Right renal cortex interstitium (tissue), 3 donors: ENCODE measurements around the gene TPPP2. TPM values are rescaled to one million over a fixed set of nuclear protein-coding genes. Genes with fewer than 3 reads are reported as not detected.

ENCODE experiments used
- DNase-seq, 3 donors: peaks; one replicate each; pipeline ENCODE4 v3.0.0-alpha.2; 2013; ENCODE audit warnings: low read depth in 3 of 3, low spot score in 2 of 3
- polyA plus RNA-seq, 3 donors: library from polyadenylated mRNA; unstranded; fragments of 120-200 nt; gene quantifications; one replicate each; pipeline ENCODE4 v1.2.1, GENCODE V29; 2013; ENCODE audit not compliant: insufficient read length in 3 of 3

The TPPP2 gene
- polyA plus RNA-seq, 3 donors = 3.0 to 4.3 (median 3.7) TPM

DNA sequence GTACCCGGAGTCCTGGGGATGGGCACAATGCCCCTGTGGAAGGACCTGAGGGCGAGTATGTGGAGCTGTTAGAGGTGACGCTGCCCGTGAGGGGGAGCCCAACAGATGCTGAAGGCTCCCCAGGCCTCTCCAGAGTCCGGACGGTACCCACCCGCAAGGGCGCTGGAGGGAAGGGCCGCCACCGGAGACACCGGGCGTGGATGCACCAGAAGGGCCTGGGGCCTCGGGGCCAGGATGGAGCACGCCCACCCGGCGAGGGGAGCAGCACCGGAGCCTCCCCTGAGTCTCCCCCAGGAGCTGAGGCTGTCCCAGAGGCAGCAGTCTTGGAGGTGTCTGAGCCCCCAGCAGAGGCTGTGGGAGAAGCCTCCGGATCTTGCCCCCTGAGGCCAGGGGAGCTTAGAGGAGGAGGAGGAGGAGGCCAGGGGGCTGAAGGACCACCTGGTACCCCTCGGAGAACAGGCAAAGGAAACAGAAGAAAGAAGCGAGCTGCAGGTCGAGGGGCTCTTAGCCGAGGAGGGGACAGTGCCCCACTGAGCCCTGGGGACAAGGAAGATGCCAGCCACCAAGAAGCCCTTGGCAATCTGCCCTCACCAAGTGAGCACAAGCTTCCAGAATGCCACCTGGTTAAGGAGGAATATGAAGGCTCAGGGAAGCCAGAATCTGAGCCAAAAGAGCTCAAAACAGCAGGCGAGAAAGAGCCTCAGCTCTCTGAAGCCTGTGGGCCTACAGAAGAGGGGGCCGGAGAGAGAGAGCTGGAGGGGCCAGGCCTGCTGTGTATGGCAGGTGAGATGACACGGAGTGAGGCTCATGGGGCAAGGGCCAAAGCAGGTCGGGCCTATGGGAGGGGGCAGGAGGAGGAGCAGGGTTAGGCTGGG lies 44.6 kb downstream of the TPPP2 start:
- no peak for DNase-seq

DNA sequence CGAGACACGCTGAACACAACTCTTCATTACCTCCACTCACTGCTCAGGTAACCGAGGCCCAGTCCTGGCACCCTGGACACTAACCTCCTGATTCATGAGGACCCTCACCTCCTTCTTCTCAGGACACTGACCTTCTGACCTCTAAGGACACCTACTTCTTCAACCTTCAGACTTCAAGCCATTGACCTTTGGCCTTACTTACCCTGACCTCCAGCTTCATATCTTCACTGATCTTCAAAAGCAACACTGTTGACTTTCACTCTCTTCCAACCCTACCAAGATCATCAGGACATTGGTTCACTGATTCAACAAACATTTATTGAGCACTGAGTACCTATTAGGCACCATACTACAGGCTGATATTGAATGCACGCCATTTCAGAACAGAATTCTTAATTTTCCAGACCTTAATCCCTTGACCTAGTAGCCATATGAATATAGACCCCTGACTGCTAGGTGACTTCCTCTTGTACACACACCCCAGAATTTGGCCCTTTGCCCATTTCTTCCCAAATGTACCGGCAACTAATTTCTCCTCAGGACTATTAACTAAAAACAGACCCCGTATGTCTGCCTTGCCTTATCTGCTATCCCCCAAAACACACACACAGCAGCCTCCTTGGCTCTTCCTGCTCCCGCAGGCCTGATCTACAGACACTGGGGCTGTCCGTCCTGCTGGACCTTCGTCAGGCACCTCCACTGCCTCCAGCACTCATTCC lies 45.9 kb downstream of the TPPP2 start:
- DNase-seq = no peak

DNA sequence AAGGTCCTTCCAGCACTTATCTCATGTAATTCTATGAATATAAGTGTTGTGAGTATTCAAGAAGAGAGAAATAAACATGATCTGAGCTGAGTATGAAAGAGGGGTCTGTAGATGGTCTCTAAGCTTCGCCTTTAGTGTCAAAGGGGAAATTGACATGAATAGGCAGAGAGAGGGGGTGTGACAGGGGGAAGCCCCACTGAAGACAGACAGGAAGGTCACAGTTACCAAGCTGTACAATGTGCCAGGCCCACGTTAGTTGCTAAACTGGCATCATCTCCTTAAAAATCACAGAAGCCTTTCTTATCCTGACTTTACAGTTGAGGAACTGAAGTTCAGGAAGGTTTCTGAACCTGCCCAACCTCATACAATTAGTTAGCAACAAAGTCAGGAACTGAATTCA lies 47.7 kb downstream of the TPPP2 start:
- no peak for DNase-seq

DNA sequence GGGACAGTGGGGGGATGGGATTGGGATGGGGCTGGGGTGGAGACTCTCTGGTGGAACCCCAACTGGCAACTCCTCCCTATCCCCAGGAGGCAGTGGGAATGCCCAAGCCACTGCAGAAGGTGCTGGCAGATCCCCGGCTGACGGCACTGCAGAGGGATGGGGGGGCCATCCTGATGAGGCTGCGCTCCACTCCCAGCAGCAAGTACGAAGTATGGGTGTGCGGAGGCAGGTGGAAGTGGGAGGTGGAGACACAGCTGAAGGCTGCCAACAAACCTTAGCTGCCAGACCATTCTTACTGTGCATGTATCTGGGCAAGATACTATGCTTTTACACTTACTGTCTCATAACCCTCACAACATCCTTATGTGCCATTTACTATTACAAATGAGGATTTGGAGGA lies 48.3 kb downstream of the TPPP2 start:
- DNase-seq = no peak

DNA sequence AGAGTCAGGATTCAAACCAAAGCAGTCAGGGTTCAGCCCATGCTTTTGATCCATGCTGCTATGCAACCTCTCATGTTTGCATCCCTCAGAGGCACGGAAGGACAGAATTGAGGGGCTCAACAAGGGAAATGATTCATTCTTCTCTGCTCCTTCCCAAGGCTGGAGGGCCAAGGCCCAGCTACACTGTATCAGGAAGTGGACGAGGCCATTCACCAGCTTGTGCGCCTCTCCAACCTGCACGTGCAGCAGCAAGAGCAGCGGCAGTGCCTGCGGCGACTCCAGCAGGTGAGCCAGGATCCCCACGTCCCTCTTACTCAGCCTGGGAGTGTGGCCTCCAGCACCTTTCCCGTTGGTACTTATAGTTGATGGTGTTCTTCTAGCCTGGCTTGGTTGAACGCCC lies 48.7 kb downstream of the TPPP2 start:
- DNase-seq = no peak

DNA sequence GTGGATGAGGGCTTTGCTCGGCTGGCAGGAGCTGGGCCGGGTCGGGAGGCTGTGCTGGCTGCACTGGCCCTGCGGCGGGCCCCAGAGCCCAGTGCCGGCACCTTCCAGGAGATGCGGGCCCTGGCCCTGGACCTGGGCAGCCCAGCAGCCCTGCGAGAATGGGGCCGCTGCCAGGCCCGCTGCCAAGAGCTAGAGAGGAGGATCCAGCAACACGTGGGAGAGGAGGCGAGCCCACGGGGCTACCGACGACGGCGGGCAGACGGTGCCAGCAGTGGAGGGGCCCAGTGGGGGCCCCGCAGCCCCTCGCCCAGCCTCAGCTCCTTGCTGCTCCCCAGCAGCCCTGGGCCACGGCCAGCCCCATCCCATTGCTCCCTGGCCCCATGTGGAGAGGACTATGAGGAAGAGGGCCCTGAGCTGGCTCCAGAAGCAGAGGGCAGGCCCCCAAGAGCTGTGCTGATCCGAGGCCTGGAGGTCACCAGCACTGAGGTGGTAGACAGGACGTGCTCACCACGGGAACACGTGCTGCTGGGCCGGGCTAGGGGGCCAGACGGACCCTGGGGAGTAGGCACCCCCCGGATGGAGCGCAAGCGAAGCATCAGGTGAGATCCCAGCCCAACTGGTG lies 51.6 kb downstream of the TPPP2 start:
- no peak for DNase-seq

Other genes starting within 250 kb of the TPPP2 start
- 1 to 10 TPM; 6.5 to 7.7 (median 7.4) TPM for gene RNASE6, start 248.9 kb upstream of the TPPP2 start, polyA plus RNA-seq
- 100 to 1,000 TPM; 148 to 180 (median 175) TPM for gene RNASE1, start 227.4 kb upstream of the TPPP2 start, polyA plus RNA-seq
- gene RNASE3, start 138.8 kb upstream of the TPPP2 start, polyA plus RNA-seq = 1 to 10 TPM in 1 of 3 donors, under 1 TPM in 1, not detected in 1; 0.44 to 1.1 TPM
- gene RNASE2, start 74.7 kb upstream of the TPPP2 start, polyA plus RNA-seq = 1 to 10 TPM in 1 of 3 donors, under 1 TPM in 2; 0.86 to 1.9 (median 0.89) TPM
- gene METTL17, start 40.2 kb upstream of the TPPP2 start, polyA plus RNA-seq = 10 to 100 TPM; 79.7 to 89.7 (median 89.3) TPM
- 1 to 10 TPM; 1.3 to 3.0 (median 2.5) TPM for gene SLC39A2, start 30.9 kb upstream of the TPPP2 start, polyA plus RNA-seq
- 100 to 1,000 TPM; 157 to 174 (median 164) TPM for gene NDRG2, start 5.2 kb upstream of the TPPP2 start, polyA plus RNA-seq
- gene RNASE13, start 4.6 kb downstream of the TPPP2 start, polyA plus RNA-seq = under 1 TPM; 0.36 to 0.51 (median 0.38) TPM
- gene RNASE7, start 12.1 kb downstream of the TPPP2 start, polyA plus RNA-seq = under 1 TPM; 0.67 to 0.96 (median 0.74) TPM
- gene RNASE8, start 27.6 kb downstream of the TPPP2 start, polyA plus RNA-seq = not detected
- 10 to 100 TPM; 69.3 to 71.9 (median 70.0) TPM for gene ARHGEF40, start 40.1 kb downstream of the TPPP2 start, polyA plus RNA-seq
- gene ZNF219, start 68.4 kb downstream of the TPPP2 start, polyA plus RNA-seq = 10 to 100 TPM; 21.5 to 23.4 (median 22.3) TPM
- 1 to 10 TPM in 2 of 3 donors, under 1 TPM in 1; 0.83 to 1.7 (median 1.0) TPM for gene TMEM253, start 70.8 kb downstream of the TPPP2 start, polyA plus RNA-seq
- not detected for gene OR5AU1, start 125.8 kb downstream of the TPPP2 start, polyA plus RNA-seq
- 1,000 to 10,000 TPM; 1,019 to 1,090 (median 1,089) TPM for gene HNRNPC, start 239.2 kb downstream of the TPPP2 start, polyA plus RNA-seq
- under 1 TPM; 0.39 to 0.65 (median 0.47) TPM for gene RPGRIP1, start 249.9 kb downstream of the TPPP2 start, polyA plus RNA-seq